HG02981 (cell line): ENCODE measurements around the gene PDE4D.

ENCODE experiments used
- ATAC-seq: cut with Tn5 transposase; IDR thresholded peaks from one replicate; pipeline ENCODE4 v1.9.1; 2021; ENCODE audit warnings: mild to moderate bottlenecking, moderate library complexity; ENCODE audit not compliant: unreplicated experiment

PDE4D gene

GRCh38 chr5:59133764-59134261, 759.7 kb downstream of the PDE4D start:
- no peak for ATAC-seq

GRCh38 chr5:59132131-59132530, 761.4 kb downstream of the PDE4D start:
- ATAC-seq: no peak

GRCh38 chr5:59130431-59130830, 763.1 kb downstream of the PDE4D start:
- ATAC-seq: no peak

GRCh38 chr5:59128646-59129290, 764.8 kb downstream of the PDE4D start:
- ATAC-seq: no peak

GRCh38 chr5:59126708-59127573, 766.6 kb downstream of the PDE4D start:
- no peak for ATAC-seq

- no peak for ATAC-seq
Observed at GRCh38 chr5:59126016-59126707, 767.4 kb downstream of the PDE4D start.

GRCh38 chr5:59125011-59125961, 768.2 kb downstream of the PDE4D start:
- no peak for ATAC-seq

GRCh38 chr5:59123595-59124561, 769.6 kb downstream of the PDE4D start:
- ATAC-seq: no peak

- ATAC-seq: no peak
Observed at GRCh38 chr5:59119480-59119879, 774.0 kb downstream of the PDE4D start.

GRCh38 chr5:59117320-59117719, 776.2 kb downstream of the PDE4D start:
- no peak for ATAC-seq

- no peak for ATAC-seq
Observed at GRCh38 chr5:59116231-59116865, 777.2 kb downstream of the PDE4D start.

GRCh38 chr5:59115345-59115744, 778.2 kb downstream of the PDE4D start:
- no peak for ATAC-seq

- ATAC-seq: no peak
Observed at GRCh38 chr5:59109383-59109782, 784.1 kb downstream of the PDE4D start.

GRCh38 chr5:59107692-59108091, 785.8 kb downstream of the PDE4D start:
- ATAC-seq: no peak

GRCh38 chr5:59104400-59105127, 789.0 kb downstream of the PDE4D start:
- ATAC-seq: no peak

- no peak for ATAC-seq
Observed at GRCh38 chr5:59103303-59103702, 790.2 kb downstream of the PDE4D start.

- no peak for ATAC-seq
Observed at GRCh38 chr5:59102437-59102836, 791.1 kb downstream of the PDE4D start.

- no peak for ATAC-seq
Observed at GRCh38 chr5:59100875-59101274, 792.7 kb downstream of the PDE4D start.
